ENCODE data around the gene NIM1K. TPM values are rescaled to one million over a fixed set of nuclear protein-coding genes. Genes with fewer than 3 reads are reported as not detected.

NIM1K gene
- total and polyA plus RNA-seq, 2 donors (not counting 1 experiment from before 2014, with no cell fraction given): 1.7 to 14.7 TPM

DNA sequence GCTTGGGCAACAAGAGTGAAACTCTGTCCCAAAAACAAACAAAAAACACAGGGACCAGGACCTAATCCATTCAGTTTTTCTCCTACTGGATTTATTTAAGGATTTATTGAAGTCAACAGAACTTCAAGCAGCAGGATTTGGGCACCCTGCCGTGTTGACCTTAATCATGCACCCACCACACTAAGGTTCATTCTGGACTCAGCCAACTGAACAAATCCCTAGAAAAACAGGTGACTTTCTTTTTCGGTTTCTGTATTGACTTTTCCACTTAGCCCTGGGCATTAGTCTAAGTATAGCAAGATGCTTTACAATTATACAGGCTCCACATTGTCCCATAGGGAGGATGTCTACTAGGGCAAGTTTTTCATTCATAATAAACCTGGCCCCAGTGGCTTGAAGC is 41.3 kb upstream of the NIM1K start:
- H3K79me2 ChIP-seq (ENCODE audit: control insufficient read depth, insufficient read depth, low read length): peaks cover 17% of the 10 kb centered on the region
- H3K9me3 ChIP-seq (ENCODE audit: control insufficient read depth, insufficient read depth, low read depth, low read length): no peaks in the 10 kb centered on the region
- no peak for DNase-seq (ENCODE audit: low read depth in 2 of 2)
- no peak overlapping the region for H2AFZ ChIP-seq (ENCODE audit: low read length)
- peaks cover 8% of the 10 kb centered on the region for H3K4me1 ChIP-seq (ENCODE audit: control insufficient read depth, extremely low read depth, insufficient read depth, low read length)
- TF ChIP-seq EZH2 (IDR thresholded peaks at IDR 0.05; ENCODE audit: low read length, missing control alignments): no peak
- TF ChIP-seq, protein P1, sequence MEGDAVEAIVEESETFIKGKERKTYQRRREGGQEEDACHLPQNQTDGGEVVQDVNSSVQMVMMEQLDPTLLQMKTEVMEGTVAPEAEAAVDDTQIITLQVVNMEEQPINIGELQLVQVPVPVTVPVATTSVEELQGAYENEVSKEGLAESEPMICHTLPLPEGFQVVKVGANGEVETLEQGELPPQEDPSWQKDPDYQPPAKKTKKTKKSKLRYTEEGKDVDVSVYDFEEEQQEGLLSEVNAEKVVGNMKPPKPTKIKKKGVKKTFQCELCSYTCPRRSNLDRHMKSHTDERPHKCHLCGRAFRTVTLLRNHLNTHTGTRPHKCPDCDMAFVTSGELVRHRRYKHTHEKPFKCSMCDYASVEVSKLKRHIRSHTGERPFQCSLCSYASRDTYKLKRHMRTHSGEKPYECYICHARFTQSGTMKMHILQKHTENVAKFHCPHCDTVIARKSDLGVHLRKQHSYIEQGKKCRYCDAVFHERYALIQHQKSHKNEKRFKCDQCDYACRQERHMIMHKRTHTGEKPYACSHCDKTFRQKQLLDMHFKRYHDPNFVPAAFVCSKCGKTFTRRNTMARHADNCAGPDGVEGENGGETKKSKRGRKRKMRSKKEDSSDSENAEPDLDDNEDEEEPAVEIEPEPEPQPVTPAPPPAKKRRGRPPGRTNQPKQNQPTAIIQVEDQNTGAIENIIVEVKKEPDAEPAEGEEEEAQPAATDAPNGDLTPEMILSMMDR (conservative IDR thresholded peaks at IDR 0.05 in 1 of 2, IDR thresholded peaks at IDR 0.05 in 1 of 2; ENCODE audit: low read depth in 1 of 2, low read length in 2 of 2): no peak
- no peak overlapping the region for H3K9ac ChIP-seq (ENCODE audit: insufficient read depth, low read length)
- no peaks in the 10 kb centered on the region for H3K36me3 ChIP-seq (ENCODE audit: control insufficient read depth, insufficient read depth, low read length)
- H3K27me3 ChIP-seq (ENCODE audit: control insufficient read depth, insufficient read depth, low read length): no peaks in the 10 kb centered on the region
- H4K20me1 ChIP-seq (ENCODE audit: control insufficient read depth, extremely low read depth, insufficient read depth, low read length): no peaks in the 10 kb centered on the region
- H3K27ac ChIP-seq (ENCODE audit: insufficient read depth, low read length): no peak overlapping the region
- no peak overlapping the region for H3K4me2 ChIP-seq (ENCODE audit: extremely low read depth, insufficient read depth, low read length)
- H3K4me3 ChIP-seq (replicated peaks in 1 of 4; ENCODE audit: control extremely low read depth in 1 of 4, insufficient read depth in 1 of 4, low read depth in 3 of 4, low read length in 4 of 4): no peak overlapping the region

DNA sequence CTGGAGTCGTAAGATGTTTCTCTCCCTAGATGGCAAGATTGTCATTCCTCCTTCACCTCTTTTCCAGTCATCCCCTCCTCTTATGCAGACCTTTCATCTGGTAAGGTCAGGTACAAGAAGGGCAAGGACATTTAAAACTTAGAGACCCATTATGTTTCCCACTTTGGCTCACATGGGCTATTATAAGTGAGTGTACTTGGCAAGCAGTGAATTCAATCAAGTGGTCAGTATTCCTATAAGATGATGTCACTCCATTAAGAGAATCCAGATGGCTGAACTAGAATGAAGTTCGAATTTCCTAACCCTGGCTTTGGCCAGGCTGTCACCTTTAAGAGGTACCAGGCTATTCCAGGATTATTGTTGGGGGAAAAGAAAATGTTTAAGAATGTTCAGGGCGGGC is 39.1 kb upstream of the NIM1K start:
- Histone ChIP-seq H3K79me2 (ENCODE audit: control insufficient read depth, insufficient read depth, low read length) (peaks cover 19% of the 10 kb centered on the region), H4K20me1 (ENCODE audit: control insufficient read depth, extremely low read depth, insufficient read depth, low read length) (no peaks in the 10 kb centered on the region), H3K27me3 (ENCODE audit: control insufficient read depth, insufficient read depth, low read length) (no peaks in the 10 kb centered on the region), H3K4me1 (ENCODE audit: control insufficient read depth, extremely low read depth, insufficient read depth, low read length) (peaks cover 11% of the 10 kb centered on the region), H3K27ac (ENCODE audit: insufficient read depth, low read length) (peak overlapping the region; percentile 22), H3K9ac (ENCODE audit: insufficient read depth, low read length) (no peak overlapping the region), H3K4me3 (replicated peaks in 1 of 4; ENCODE audit: control extremely low read depth in 1 of 4, insufficient read depth in 1 of 4, low read depth in 3 of 4, low read length in 4 of 4) (no peak overlapping the region), H3K9me3 (ENCODE audit: control insufficient read depth, insufficient read depth, low read depth, low read length) (no peaks in the 10 kb centered on the region), H3K4me2 (ENCODE audit: extremely low read depth, insufficient read depth, low read length) (no peak overlapping the region), H2AFZ (ENCODE audit: low read length) (no peak overlapping the region), H3K36me3 (ENCODE audit: control insufficient read depth, insufficient read depth, low read length) (no peaks in the 10 kb centered on the region)
- DNase-seq (ENCODE audit: low read depth in 2 of 2): peak; percentile 70 to 71
- TF ChIP-seq, protein P1 (conservative IDR thresholded peaks at IDR 0.05 in 1 of 2, IDR thresholded peaks at IDR 0.05 in 1 of 2; ENCODE audit: low read depth in 1 of 2, low read length in 2 of 2): no peak
- TF ChIP-seq EZH2 (IDR thresholded peaks at IDR 0.05; ENCODE audit: low read length, missing control alignments): no peak

DNA sequence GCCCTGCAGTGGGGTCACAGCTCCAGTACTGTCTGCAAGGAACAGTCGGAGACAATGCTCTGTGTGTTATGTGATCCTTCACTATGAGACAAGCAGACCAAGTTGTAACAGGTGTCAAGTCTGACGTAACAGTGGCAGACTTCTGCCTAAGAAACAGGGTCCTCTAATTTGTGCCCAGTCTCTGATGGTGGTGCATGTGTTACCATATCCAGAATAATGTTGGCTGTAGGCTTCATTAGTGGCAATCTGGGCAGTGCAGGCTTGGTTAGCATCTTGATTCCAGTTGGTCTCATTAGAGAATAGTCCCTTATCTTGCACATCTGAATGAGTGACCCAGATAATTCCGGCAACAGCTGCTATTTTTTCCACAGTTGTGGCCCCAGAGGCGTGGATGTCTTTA is 37.6 kb upstream of the NIM1K start:
- H3K27ac ChIP-seq (ENCODE audit: insufficient read depth, low read length): no peak overlapping the region
- no peaks in the 10 kb centered on the region for H3K9me3 ChIP-seq (ENCODE audit: control insufficient read depth, insufficient read depth, low read depth, low read length)
- H3K36me3 ChIP-seq (ENCODE audit: control insufficient read depth, insufficient read depth, low read length): no peaks in the 10 kb centered on the region
- peaks cover 11% of the 10 kb centered on the region for H3K4me1 ChIP-seq (ENCODE audit: control insufficient read depth, extremely low read depth, insufficient read depth, low read length)
- no peak overlapping the region for H2AFZ ChIP-seq (ENCODE audit: low read length)
- H4K20me1 ChIP-seq (ENCODE audit: control insufficient read depth, extremely low read depth, insufficient read depth, low read length): no peaks in the 10 kb centered on the region
- H3K27me3 ChIP-seq (ENCODE audit: control insufficient read depth, insufficient read depth, low read length): no peaks in the 10 kb centered on the region
- no peak for DNase-seq (ENCODE audit: low read depth in 2 of 2)
- no peak overlapping the region for H3K4me2 ChIP-seq (ENCODE audit: extremely low read depth, insufficient read depth, low read length)
- no peak overlapping the region for H3K4me3 ChIP-seq (replicated peaks in 1 of 4; ENCODE audit: control extremely low read depth in 1 of 4, insufficient read depth in 1 of 4, low read depth in 3 of 4, low read length in 4 of 4)
- no peak for TF ChIP-seq EZH2 (IDR thresholded peaks at IDR 0.05; ENCODE audit: low read length, missing control alignments)
- TF ChIP-seq, protein P1 (conservative IDR thresholded peaks at IDR 0.05 in 1 of 2, IDR thresholded peaks at IDR 0.05 in 1 of 2; ENCODE audit: low read depth in 1 of 2, low read length in 2 of 2): no peak
- H3K79me2 ChIP-seq (ENCODE audit: control insufficient read depth, insufficient read depth, low read length): peaks cover 19% of the 10 kb centered on the region
- no peak overlapping the region for H3K9ac ChIP-seq (ENCODE audit: insufficient read depth, low read length)

Measured in fibroblast of lung (primary cell).